GM23338 (cell line): ENCODE data around the gene ZIC5. TPM values are rescaled to one million over a fixed set of nuclear protein-coding genes. Genes with fewer than 3 reads are reported as not detected.

Source experiments
- ATAC-seq: fragments of 200-7000 bp; cut with Tn5 transposase; 3 replicates; pipeline ENCODE4 v1.9.1; 2020
- DNase-seq: peaks from one replicate; pipeline ENCODE4 v3.0.0-alpha.2; 2015; ENCODE audit warnings: low spot score
- H2AFZ ChIP-seq: fragments of 200-600 bp; sonication (generic); 2 replicates; pipeline ENCODE4 v1.8.0; 2016; ENCODE audit warnings: antibody characterized with exemption, mild to moderate bottlenecking, moderate library complexity
- H3F3A ChIP-seq: fragments of 200-600 bp; sonication (generic); replicated peaks from 2 replicates; pipeline ENCODE4 v1.8.0; 2017; ENCODE audit warnings: antibody characterized with exemption, mixed run types, low read depth
- H3K27ac ChIP-seq: fragments of 200-600 bp; sonication (generic); 2 replicates; pipeline ENCODE4 v1.6.1; 2016; ENCODE audit warnings: low read depth
- H3K27me3 ChIP-seq: fragments of 200-600 bp; sonication (generic); 2 replicates; pipeline ENCODE4 v1.8.0; 2016; ENCODE audit warnings: mild to moderate bottlenecking, mixed run types, moderate library complexity; ENCODE audit not compliant: insufficient read depth
- H3K36me3 ChIP-seq: fragments of 200-600 bp; sonication (generic); 2 replicates; pipeline ENCODE4 v1.8.0; 2016; ENCODE audit warnings: mild to moderate bottlenecking; ENCODE audit not compliant: insufficient read depth
- H3K4me1 ChIP-seq: fragments of 200-600 bp; sonication (generic); 2 replicates; pipeline ENCODE4 v1.8.0; 2016; ENCODE audit warnings: mild to moderate bottlenecking, moderate library complexity; ENCODE audit not compliant: insufficient read depth
- H3K4me2 ChIP-seq: fragments of 200-600 bp; sonication (generic); 2 replicates; pipeline ENCODE4 v1.7.1; 2017; ENCODE audit warnings: mixed run types
- H3K4me3 ChIP-seq: fragments of 200-600 bp; sonication (generic); 2 replicates; pipeline ENCODE4 v1.6.1; 2016; ENCODE audit warnings: mixed run types
- H3K79me2 ChIP-seq: fragments of 200-600 bp; sonication (generic); replicated peaks from 2 replicates; pipeline ENCODE4 v1.8.0; 2017; ENCODE audit warnings: mild to moderate bottlenecking; ENCODE audit not compliant: insufficient read depth
- H3K9me2 ChIP-seq: fragments of 200-600 bp; sonication (generic); 2 replicates; pipeline ENCODE4 v1.8.0; 2017; ENCODE audit not compliant: insufficient read depth
- H4K20me1 ChIP-seq: fragments of 200-600 bp; sonication (generic); replicated peaks from 2 replicates; pipeline ENCODE4 v1.8.0; 2017; ENCODE audit warnings: mild to moderate bottlenecking; ENCODE audit not compliant: insufficient read depth
- H3K27ac Mint-ChIP-seq: 2 replicates; pipeline ENCODE4 v1.8.0; 2020; ENCODE audit warnings: inconsistent platforms, mild to moderate bottlenecking, moderate library complexity, mixed read lengths
- H3K27me3 Mint-ChIP-seq: 3 replicates; pipeline ENCODE4 v1.8.0; 2022; ENCODE audit warnings: low read depth, mild to moderate bottlenecking, moderate library complexity, mixed read lengths, inconsistent platforms; ENCODE audit not compliant: insufficient read depth, poor library complexity
- H3K36me3 Mint-ChIP-seq: 3 replicates; pipeline ENCODE4 v1.8.0; 2021; ENCODE audit warnings: low read depth, mild to moderate bottlenecking, inconsistent platforms, moderate library complexity, mixed read lengths
- H3K4me1 Mint-ChIP-seq: 3 replicates; pipeline ENCODE4 v1.8.0; 2020; ENCODE audit warnings: mild to moderate bottlenecking, inconsistent platforms, mixed read lengths
- H3K4me3 Mint-ChIP-seq: 3 replicates; pipeline ENCODE4 v1.8.0; 2021; ENCODE audit warnings: moderate library complexity, mild to moderate bottlenecking, inconsistent platforms, mixed read lengths
- H3K9me3 Mint-ChIP-seq: 3 replicates; pipeline ENCODE4 v1.8.0; 2020; ENCODE audit warnings: moderate library complexity, mild to moderate bottlenecking, inconsistent platforms, mixed read lengths
- EZH2 ChIP-seq: fragments of 200-600 bp; sonication (generic); IDR thresholded peaks from one replicate; pipeline ENCODE4 v1.8.0; 2017; ENCODE audit warnings: antibody characterized with exemption, mild to moderate bottlenecking, low read depth; ENCODE audit not compliant: unreplicated experiment
- EZH2phosphoT487 ChIP-seq: fragments of 200-600 bp; sonication (generic); IDR thresholded peaks from one replicate; pipeline ENCODE4 v1.8.1; 2018; ENCODE audit warnings: antibody characterized with exemption; ENCODE audit not compliant: unreplicated experiment
- NANOG ChIP-seq: IDR thresholded peaks from 2 replicates; pipeline ENCODE4 v1.6.1; 2016; ENCODE audit warnings: antibody characterized with exemption, borderline replicate concordance
- POLR2AphosphoS5 ChIP-seq: IDR thresholded peaks from 2 replicates; pipeline ENCODE4 v1.6.1; 2016; ENCODE audit warnings: antibody characterized with exemption, low read depth
- REST ChIP-seq: IDR thresholded peaks from one replicate; pipeline ENCODE4 v1.6.1; 2018; ENCODE audit warnings: antibody characterized with exemption; ENCODE audit not compliant: unreplicated experiment
- STAT1 ChIP-seq: IDR thresholded peaks from one replicate; pipeline ENCODE4 v1.6.1; 2016; ENCODE audit warnings: antibody characterized with exemption; ENCODE audit not compliant: unreplicated experiment
- ZNF114 ChIP-seq: fragments of 250-450 bp; sonication (Bioruptor Pico); IDR thresholded peaks from 2 replicates; pipeline ENCODE4 v1.5.0; 2020; ENCODE audit warnings: mild to moderate bottlenecking, moderate library complexity
- ZNF331 ChIP-seq: fragments of 250-450 bp; sonication (Bioruptor Pico); IDR thresholded peaks from 2 replicates; pipeline ENCODE4 v1.5.0; 2020; ENCODE audit warnings: low read depth, mild to moderate bottlenecking, moderate library complexity
- polyA plus RNA-seq: library from polyadenylated mRNA; unstranded; fragments of >200 nt; fragmentation: Nextera tagmentation; extraction: Ambion mirVana; gene quantifications from 2 replicates; pipeline ENCODE4 v1.2.1, GENCODE V29; 2016
- total RNA-seq: library from RNA; depleted of rRNA; stranded (reverse); fragments of >200 nt; shearing (Covaris generic); gene quantifications from 2 replicates; pipeline ENCODE4 v1.2.3, GENCODE V29; 2014
- TF ChIP-seq, protein P1 (sequence below): IDR thresholded peaks from 2 replicates; pipeline ENCODE4 v1.6.1; 2016; ENCODE audit warnings: antibody characterized with exemption
- TF ChIP-seq, protein P2 (sequence below): fragments of 250-450 bp; sonication (Bioruptor Pico); IDR thresholded peaks from 2 replicates; pipeline ENCODE4 v1.5.0; 2020; ENCODE audit warnings: mild to moderate bottlenecking, moderate library complexity

ZIC5 gene
- total and polyA plus RNA-seq, 2 experiments from 2014 or later, result 14.1 to 28.0 TPM

GRCh38 chr13:99989276-99990125 lies 17.9 kb upstream of the ZIC5 start:
- Histone ChIP-seq H3K4me2 (peak overlapping the region; percentile 74), H3K36me3 (peaks cover 6% of the 10 kb centered on the region; the same call in 1 of the 2 replicates), H3F3A (peaks cover 35% of the 10 kb centered on the region), H3K27ac (no peak overlapping the region), H3K79me2 (peaks cover 18% of the 10 kb centered on the region), H3K27me3 (peaks cover 96% of the 10 kb centered on the region), H3K4me3 (peak overlapping the region; percentile 54), H4K20me1 (peaks cover 8% of the 10 kb centered on the region), H2AFZ (peak overlapping the region; percentile 7; the same call in 1 of the 2 replicates), H3K4me1 (peaks cover 57% of the 10 kb centered on the region), H3K9me2 (no peaks in the 10 kb centered on the region)
- H3K4me1 Mint-ChIP-seq, result peaks cover 57% of the 10 kb centered on the region
- peaks cover 92% of the 10 kb centered on the region for H3K27me3 Mint-ChIP-seq
- ATAC-seq (peak; percentile 17), DNase-seq (peak; percentile 61)
- peaks cover 32% of the 10 kb centered on the region for H3K36me3 Mint-ChIP-seq
- peaks cover 10% of the 10 kb centered on the region for H3K9me3 Mint-ChIP-seq
- peak overlapping the region; percentile 71 for H3K4me3 Mint-ChIP-seq
- H3K27ac Mint-ChIP-seq, result no peak overlapping the region
- TF ChIP-seq, protein P1, sequence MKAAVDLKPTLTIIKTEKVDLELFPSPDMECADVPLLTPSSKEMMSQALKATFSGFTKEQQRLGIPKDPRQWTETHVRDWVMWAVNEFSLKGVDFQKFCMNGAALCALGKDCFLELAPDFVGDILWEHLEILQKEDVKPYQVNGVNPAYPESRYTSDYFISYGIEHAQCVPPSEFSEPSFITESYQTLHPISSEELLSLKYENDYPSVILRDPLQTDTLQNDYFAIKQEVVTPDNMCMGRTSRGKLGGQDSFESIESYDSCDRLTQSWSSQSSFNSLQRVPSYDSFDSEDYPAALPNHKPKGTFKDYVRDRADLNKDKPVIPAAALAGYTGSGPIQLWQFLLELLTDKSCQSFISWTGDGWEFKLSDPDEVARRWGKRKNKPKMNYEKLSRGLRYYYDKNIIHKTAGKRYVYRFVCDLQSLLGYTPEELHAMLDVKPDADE, result no peak
- TF ChIP-seq, protein P2, sequence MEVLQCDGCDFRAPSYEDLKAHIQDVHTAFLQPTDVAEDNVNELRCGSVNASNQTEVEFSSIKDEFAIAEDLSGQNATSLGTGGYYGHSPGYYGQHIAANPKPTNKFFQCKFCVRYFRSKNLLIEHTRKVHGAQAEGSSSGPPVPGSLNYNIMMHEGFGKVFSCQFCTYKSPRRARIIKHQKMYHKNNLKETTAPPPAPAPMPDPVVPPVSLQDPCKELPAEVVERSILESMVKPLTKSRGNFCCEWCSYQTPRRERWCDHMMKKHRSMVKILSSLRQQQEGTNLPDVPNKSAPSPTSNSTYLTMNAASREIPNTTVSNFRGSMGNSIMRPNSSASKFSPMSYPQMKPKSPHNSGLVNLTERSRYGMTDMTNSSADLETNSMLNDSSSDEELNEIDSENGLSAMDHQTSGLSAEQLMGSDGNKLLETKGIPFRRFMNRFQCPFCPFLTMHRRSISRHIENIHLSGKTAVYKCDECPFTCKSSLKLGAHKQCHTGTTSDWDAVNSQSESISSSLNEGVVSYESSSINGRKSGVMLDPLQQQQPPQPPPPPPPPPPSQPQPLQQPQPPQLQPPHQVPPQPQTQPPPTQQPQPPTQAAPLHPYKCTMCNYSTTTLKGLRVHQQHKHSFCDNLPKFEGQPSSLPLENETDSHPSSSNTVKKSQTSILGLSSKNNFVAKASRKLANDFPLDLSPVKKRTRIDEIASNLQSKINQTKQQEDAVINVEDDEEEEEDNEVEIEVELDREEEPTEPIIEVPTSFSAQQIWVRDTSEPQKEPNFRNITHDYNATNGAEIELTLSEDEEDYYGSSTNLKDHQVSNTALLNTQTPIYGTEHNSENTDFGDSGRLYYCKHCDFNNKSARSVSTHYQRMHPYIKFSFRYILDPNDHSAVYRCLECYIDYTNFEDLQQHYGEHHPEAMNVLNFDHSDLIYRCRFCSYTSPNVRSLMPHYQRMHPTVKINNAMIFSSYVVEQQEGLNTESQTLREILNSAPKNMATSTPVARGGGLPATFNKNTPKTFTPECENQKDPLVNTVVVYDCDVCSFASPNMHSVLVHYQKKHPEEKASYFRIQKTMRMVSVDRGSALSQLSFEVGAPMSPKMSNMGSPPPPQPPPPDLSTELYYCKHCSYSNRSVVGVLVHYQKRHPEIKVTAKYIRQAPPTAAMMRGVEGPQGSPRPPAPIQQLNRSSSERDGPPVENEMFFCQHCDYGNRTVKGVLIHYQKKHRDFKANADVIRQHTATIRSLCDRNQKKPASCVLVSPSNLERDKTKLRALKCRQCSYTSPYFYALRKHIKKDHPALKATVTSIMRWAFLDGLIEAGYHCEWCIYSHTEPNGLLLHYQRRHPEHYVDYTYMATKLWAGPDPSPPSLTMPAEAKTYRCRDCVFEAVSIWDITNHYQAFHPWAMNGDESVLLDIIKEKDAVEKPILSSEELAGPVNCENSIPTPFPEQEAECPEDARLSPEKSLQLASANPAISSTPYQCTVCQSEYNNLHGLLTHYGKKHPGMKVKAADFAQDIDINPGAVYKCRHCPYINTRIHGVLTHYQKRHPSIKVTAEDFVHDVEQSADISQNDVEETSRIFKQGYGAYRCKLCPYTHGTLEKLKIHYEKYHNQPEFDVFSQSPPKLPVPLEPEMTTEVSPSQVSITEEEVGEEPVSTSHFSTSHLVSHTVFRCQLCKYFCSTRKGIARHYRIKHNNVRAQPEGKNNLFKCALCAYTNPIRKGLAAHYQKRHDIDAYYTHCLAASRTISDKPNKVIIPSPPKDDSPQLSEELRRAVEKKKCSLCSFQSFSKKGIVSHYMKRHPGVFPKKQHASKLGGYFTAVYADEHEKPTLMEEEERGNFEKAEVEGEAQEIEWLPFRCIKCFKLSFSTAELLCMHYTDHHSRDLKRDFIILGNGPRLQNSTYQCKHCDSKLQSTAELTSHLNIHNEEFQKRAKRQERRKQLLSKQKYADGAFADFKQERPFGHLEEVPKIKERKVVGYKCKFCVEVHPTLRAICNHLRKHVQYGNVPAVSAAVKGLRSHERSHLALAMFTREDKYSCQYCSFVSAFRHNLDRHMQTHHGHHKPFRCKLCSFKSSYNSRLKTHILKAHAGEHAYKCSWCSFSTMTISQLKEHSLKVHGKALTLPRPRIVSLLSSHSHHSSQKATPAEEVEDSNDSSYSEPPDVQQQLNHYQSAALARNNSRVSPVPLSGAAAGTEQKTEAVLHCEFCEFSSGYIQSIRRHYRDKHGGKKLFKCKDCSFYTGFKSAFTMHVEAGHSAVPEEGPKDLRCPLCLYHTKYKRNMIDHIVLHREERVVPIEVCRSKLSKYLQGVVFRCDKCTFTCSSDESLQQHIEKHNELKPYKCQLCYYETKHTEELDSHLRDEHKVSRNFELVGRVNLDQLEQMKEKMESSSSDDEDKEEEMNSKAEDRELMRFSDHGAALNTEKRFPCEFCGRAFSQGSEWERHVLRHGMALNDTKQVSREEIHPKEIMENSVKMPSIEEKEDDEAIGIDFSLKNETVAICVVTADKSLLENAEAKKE, result no peak
- TF ChIP-seq ZNF114 (no peak), STAT1 (no peak), POLR2AphosphoS5 (no peak), ZNF331 (CRISPR knock-in tag) (no peak), REST (no peak), NANOG (no peak), EZH2phosphoT487 (peak; percentile 27), EZH2 (peak; percentile 76)
